HEK293T (cell line): ENCODE data around the gene CPNE4.

ENCODE experiments used
- BHLHE40 ChIP-seq: fragments of 450-650 bp; IDR thresholded peaks from 2 replicates; pipeline ENCODE4 v1.6.1; 2016; ENCODE audit warnings: mild to moderate bottlenecking, moderate library complexity, borderline replicate concordance
- FOXM1 ChIP-seq: fragments of 450-650 bp; IDR thresholded peaks from 2 replicates; pipeline ENCODE4 v1.6.1; 2017; ENCODE audit warnings: mild to moderate bottlenecking, borderline replicate concordance
- NFRKB ChIP-seq: fragments of 450-650 bp; IDR thresholded peaks from 2 replicates; pipeline ENCODE4 v1.6.1; 2016; ENCODE audit warnings: mild to moderate bottlenecking, moderate library complexity
- SP1 ChIP-seq: fragments of 450-650 bp; IDR thresholded peaks from 2 replicates; pipeline ENCODE4 v1.6.1; 2017
- TARDBP ChIP-seq: fragments of 450-650 bp; IDR thresholded peaks from 2 replicates; pipeline ENCODE4 v1.6.1; 2016

GRCh38 chr3:131669600-131669999 is 365.2 kb downstream of the CPNE4 start:
- no peak for TF ChIP-seq TARDBP
- TF ChIP-seq NFRKB = no peak
- TF ChIP-seq SP1 = no peak
- no peak for TF ChIP-seq FOXM1
- TF ChIP-seq BHLHE40 = no peak
